Uterus (tissue), 4 donors: ENCODE results near the gene PKN3. TPM values are rescaled to one million over a fixed set of nuclear protein-coding genes. Genes with fewer than 3 reads are reported as not detected.

Experiments
- DNase-seq, 2 donors: peaks; one replicate each; pipeline ENCODE4 v3.0.0-alpha.2; 2019 to 2020
- H3K27ac ChIP-seq, 2 donors: fragments of 200-600 bp; sonication (generic); 1 replicate in 1 of 2; 2 replicates in 1 of 2; pipeline ENCODE4 v1.5.1; 2016 to 2018
- H3K27me3 ChIP-seq, 2 donors: fragments of 200-600 bp; sonication (generic); one replicate each; pipeline ENCODE4 v1.5.1; 2018 to 2019; ENCODE audit warnings: control low read depth in 1 of 2
- H3K36me3 ChIP-seq, 2 donors: fragments of 200-600 bp; sonication (generic); one replicate each; pipeline ENCODE4 v1.5.1; 2019; ENCODE audit warnings: control low read depth in 1 of 2
- H3K4me1 ChIP-seq, 2 donors: fragments of 200-600 bp; sonication (generic); one replicate each; pipeline ENCODE4 v1.5.1; 2018 to 2019; ENCODE audit warnings: control low read depth in 1 of 2
- H3K4me3 ChIP-seq, 2 donors: fragments of 200-600 bp; sonication (generic); 1 replicate in 1 of 2; 2 replicates in 1 of 2; pipeline ENCODE4 v1.5.1; 2018 to 2019; ENCODE audit warnings: mild to moderate bottlenecking in 1 of 2
- H3K9me3 ChIP-seq, 2 donors: fragments of 200-600 bp; sonication (generic); one replicate each; pipeline ENCODE4 v1.5.1; 2019; ENCODE audit warnings: control low read depth in 1 of 2
- CTCF ChIP-seq, 4 experiments: fragments of 200-600 bp in 2 of 4; fragments of 450-650 bp in 2 of 4; sonication (generic) in 2 of 4; IDR thresholded peaks; one replicate each; pipeline ENCODE4 v1.5.1; 2016 to 2019; ENCODE audit warnings: antibody characterized with exemption in 4 of 4, mild to moderate bottlenecking in 2 of 4, moderate library complexity in 1 of 4
- POLR2A ChIP-seq, 2 donors: fragments of 450-650 bp; IDR thresholded peaks; one replicate each; pipeline ENCODE4 v1.6.1; 2016; ENCODE audit warnings: antibody characterized with exemption in 2 of 2, mild to moderate bottlenecking in 1 of 2, moderate library complexity in 1 of 2
- intact Hi-C: fragments of 100-400 bp; cut with DNase I; formaldehyde crosslinking; loops from one replicate; pipeline ENCODE4 v1.15.1; 2023; ENCODE audit warnings: low total_unique reads
- small RNA-seq: library from RNA; depleted of rRNA; stranded (forward); fragments of <200 nt; gene quantifications from one replicate; pipeline ENCODE3, GENCODE V24; 2016
- total RNA-seq, 4 donors: library from RNA; depleted of rRNA in 3 of 4; stranded (reverse); fragments of >200 nt in 3 of 4; gene quantifications; one replicate each; pipeline versions ENCODE4 v1.1.0 to v1.2.4, GENCODE V29; 2014 to 2023
- donor health status: DM: yes; HTN: yes; CAD: no.

Gene PKN3
- total RNA-seq, 4 donors from 2014 or later = 2.4 to 19.5 (median 4.5) TPM

GRCh38 chr9:128762671-128763449 is 60.6 kb downstream of the PKN3 start:
- Histone ChIP-seq H3K27me3 (no peaks in the 10 kb centered on the region), H3K4me3 (no peak overlapping the region), H3K4me1 (no peaks in the 10 kb centered on the region), H3K27ac (no peak overlapping the region), H3K36me3 (no peaks in the 10 kb centered on the region), H3K9me3 (no peaks in the 10 kb centered on the region)
- TF ChIP-seq POLR2A (IDR thresholded peaks at IDR 0.05) = no peak
- TF ChIP-seq CTCF (IDR thresholded peaks at IDR 0.05) = no peak
- DNase-seq = no peak
- intact Hi-C loops = no loop called here

GRCh38 chr9:128764361-128764760 is 62.1 kb downstream of the PKN3 start:
- intact Hi-C loops = no loop called here
- TF ChIP-seq POLR2A (IDR thresholded peaks at IDR 0.05) (no peak), CTCF (IDR thresholded peaks at IDR 0.05) (no peak)
- no peaks in the 10 kb centered on the region for H3K27me3 ChIP-seq

GRCh38 chr9:128765499-128765898 is 63.2 kb downstream of the PKN3 start:
- Histone ChIP-seq H3K4me1 (no peaks in the 10 kb centered on the region), H3K27me3 (no peaks in the 10 kb centered on the region), H3K9me3 (no peaks in the 10 kb centered on the region), H3K27ac (no peak overlapping the region), H3K4me3 (no peak overlapping the region), H3K36me3 (no peaks in the 10 kb centered on the region)
- TF ChIP-seq CTCF (IDR thresholded peaks at IDR 0.05) (no peak), POLR2A (IDR thresholded peaks at IDR 0.05) (no peak)
- intact Hi-C loops = no loop called here
- DNase-seq = no peak

More at GRCh38 chr9:128764361-128764760, 62.1 kb downstream of the PKN3 start:
- no peaks in the 10 kb centered on the region for H3K4me1 ChIP-seq
- no peaks in the 10 kb centered on the region for H3K9me3 ChIP-seq
- no peak overlapping the region for H3K4me3 ChIP-seq
- no peak for DNase-seq
- no peak overlapping the region for H3K27ac ChIP-seq
- no peaks in the 10 kb centered on the region for H3K36me3 ChIP-seq

- Histone ChIP-seq H3K9me3 (no peaks in the 10 kb centered on the region), H3K4me1 (no peaks in the 10 kb centered on the region), H3K27me3 (no peaks in the 10 kb centered on the region), H3K36me3 (no peaks in the 10 kb centered on the region), H3K4me3 (no peak overlapping the region), H3K27ac (no peak overlapping the region)
- DNase-seq = no peak
- intact Hi-C loops = no loop called here
- TF ChIP-seq POLR2A (IDR thresholded peaks at IDR 0.05) (no peak), CTCF (IDR thresholded peaks at IDR 0.05) (no peak)
These were observed 66.3 kb downstream of the PKN3 start for GRCh38 chr9:128768606-128769005.

Small RNA genes lying within 50 kb of the gene (small RNA-seq; reads per million reads assigned to genes)
- gene RF00017 (not detected), gene RN7SL560P (not detected)

Other genes with a start within 250 kb of the PKN3 start
- gene ODF2, start 246.5 kb upstream of the PKN3 start, total RNA-seq = 10 to 100 TPM; 14.4 to 37.3 (median 25.9) TPM
- gene GLE1, start 197.8 kb upstream of the PKN3 start, total RNA-seq = 10 to 100 TPM in 3 of 4 donors, 1 to 10 TPM in 1; 3.3 to 25.5 (median 16.4) TPM
- 100 to 1,000 TPM; 244 to 521 (median 335) TPM for gene SPTAN1, start 149.9 kb upstream of the PKN3 start, total RNA-seq
- 10 to 100 TPM; 21.4 to 44.8 (median 41.1) TPM for gene DYNC2I2, start 45.7 kb upstream of the PKN3 start, total RNA-seq
- 100 to 1,000 TPM in 3 of 4 donors, 10 to 100 TPM in 1; 79.9 to 481 (median 197) TPM for gene SET, start 13.3 kb upstream of the PKN3 start, total RNA-seq
- gene ZDHHC12, start 21.6 kb downstream of the PKN3 start, total RNA-seq = 10 to 100 TPM in 1 of 4 donors, 1 to 10 TPM in 2, under 1 TPM in 1; 0.59 to 11.7 (median 6.5) TPM
- gene ZER1, start 69.4 kb downstream of the PKN3 start, total RNA-seq = 10 to 100 TPM; 16.1 to 52.0 (median 21.2) TPM
- gene TBC1D13, start 84.8 kb downstream of the PKN3 start, total RNA-seq = 10 to 100 TPM in 3 of 4 donors, 1 to 10 TPM in 1; 7.1 to 26.8 (median 23.3) TPM
- gene ENDOG, start 116.0 kb downstream of the PKN3 start, total RNA-seq = 10 to 100 TPM in 2 of 4 donors, 1 to 10 TPM in 2; 2.1 to 22.0 (median 9.1) TPM
- gene SPOUT1, start 127.3 kb downstream of the PKN3 start, total RNA-seq = 10 to 100 TPM in 2 of 4 donors, 1 to 10 TPM in 2; 4.4 to 34.2 (median 17.3) TPM
- 10 to 100 TPM in 1 of 4 donors, 1 to 10 TPM in 3; 1.5 to 11.0 (median 3.4) TPM for gene KYAT1, start 179.4 kb downstream of the PKN3 start, total RNA-seq
- 10 to 100 TPM; 23.5 to 58.7 (median 30.8) TPM for gene LRRC8A, start 179.6 kb downstream of the PKN3 start, total RNA-seq
- gene PHYHD1, start 218.5 kb downstream of the PKN3 start, total RNA-seq = 10 to 100 TPM; 23.2 to 30.8 (median 27.2) TPM
- 10 to 100 TPM in 3 of 4 donors, 1 to 10 TPM in 1; 10.0 to 22.3 (median 13.6) TPM for gene DOLK, start 245.1 kb downstream of the PKN3 start, total RNA-seq
- gene NUP188, start 245.2 kb downstream of the PKN3 start, total RNA-seq = 10 to 100 TPM; 21.5 to 75.4 (median 36.9) TPM